Activated CD4-positive, alpha-beta memory T cell treated with anti-CD3 and anti-CD28 coated beads for 36 hours (primary cell): ENCODE measurements around the gene SLC25A17. TPM values are rescaled to one million over a fixed set of nuclear protein-coding genes. Genes with fewer than 3 reads are reported as not detected.
A peak's percentile ranks its signal among the peaks of the same experiment; 100 is the strongest.
"Not testable (repeated sequence)": the region's sequence is repeated elsewhere in the genome, so short reads cannot be mapped to it uniquely, and the experiment has no call there.

ENCODE experiments used
- CTCF ChIA-PET: fragments of 350-600 bp; sonication (Branson Sonifier 250); formaldehyde crosslinking; loops from one replicate; lab custom pipeline; 2021; ENCODE audit warnings: antibody characterized with exemption, inconsistent platforms; lab: Charles Lee
- POLR2A ChIA-PET: fragments of 350-600 bp; sonication (Branson Sonifier 250); formaldehyde crosslinking; loops from one replicate; lab custom pipeline; 2021; ENCODE audit warnings: antibody characterized with exemption; lab: Charles Lee
- DNase-seq: peaks from one replicate; pipeline ENCODE4 v3.0.0-alpha.2; 2020
- H3K27ac Mint-ChIP-seq: one replicate; pipeline ENCODE4 v1.8.0; 2021; ENCODE audit warnings: mixed read lengths
- H3K27me3 Mint-ChIP-seq: one replicate; pipeline ENCODE4 v1.8.0; 2021; ENCODE audit warnings: mixed read lengths
- H3K36me3 Mint-ChIP-seq: one replicate; pipeline ENCODE4 v1.8.0; 2021; ENCODE audit warnings: mixed read lengths
- H3K4me1 Mint-ChIP-seq: one replicate; pipeline ENCODE4 v1.8.0; 2021; ENCODE audit warnings: low read depth, mixed read lengths
- H3K4me3 Mint-ChIP-seq: one replicate; pipeline ENCODE4 v1.8.0; 2021; ENCODE audit warnings: mild to moderate bottlenecking, mixed read lengths
- H3K9me3 Mint-ChIP-seq: one replicate; pipeline ENCODE4 v1.8.0; 2021; ENCODE audit warnings: mixed read lengths
- intact Hi-C: fragments of 100-400 bp; cut with micrococcal nuclease; formaldehyde crosslinking; loops from one replicate; pipeline ENCODE4 v1.15.1; 2023
- microRNA-seq: library from miRNA; unstranded; fragments of <30 nt; microRNA quantifications from one replicate; pipeline ENCODE4 v1.2.0, GENCODE V29; 2022; ENCODE audit warnings: borderline number of aligned reads, borderline microRNAs expressed, borderline replicate concordance
- total RNA-seq, 2 experiments: library from RNA; stranded (reverse); gene quantifications; one replicate each; pipeline ENCODE4 v1.2.3, GENCODE V29; 2021

SLC25A17 gene
- total RNA-seq, 2 experiments from 2014 or later = 29.3 to 30.8 TPM

DNA sequence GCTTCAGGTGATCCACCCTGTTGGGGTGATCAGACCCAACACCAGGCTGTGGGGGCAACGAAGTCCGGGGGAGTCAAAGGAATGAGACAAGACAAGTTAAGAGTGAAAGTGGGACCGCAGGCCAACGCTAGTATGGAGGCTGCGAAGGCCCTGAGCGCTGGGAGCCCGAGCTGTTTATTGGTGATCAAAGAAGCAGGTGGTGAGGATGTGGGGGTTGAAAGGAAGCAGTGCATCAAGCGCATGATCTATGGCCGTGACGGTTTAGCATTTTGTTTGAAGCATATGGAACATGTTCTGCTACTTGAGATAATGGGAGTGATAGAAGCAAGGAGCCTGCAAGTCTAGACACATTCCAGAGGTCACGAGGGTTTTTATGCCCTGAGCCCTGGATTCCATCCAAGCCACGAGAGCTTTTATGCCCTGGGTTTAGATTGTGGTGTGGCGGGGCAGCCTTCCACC is 90.4 kb downstream of the SLC25A17 start:
- H3K27me3 Mint-ChIP-seq = no peaks in the 10 kb centered on the region
- CTCF ChIA-PET = interaction anchor here (1.0 to 1.2 kb wide), 2 partner anchors 17 to 46 kb away, joined by 4 to 7 read pairs; no protein-coding TSS in a partner anchor
- no peaks in the 10 kb centered on the region for H3K36me3 Mint-ChIP-seq
- POLR2A ChIA-PET = interaction anchor here (1.0 kb wide), 1 partner anchor 18 kb away, joined by 3 read pairs; no protein-coding TSS in a partner anchor
- peaks cover 43% of the 10 kb centered on the region for H3K4me1 Mint-ChIP-seq
- H3K4me3 Mint-ChIP-seq = peak overlapping the region; percentile 49
- peak; percentile 79 for DNase-seq
- H3K9me3 Mint-ChIP-seq = no peaks in the 10 kb centered on the region
- intact Hi-C loops = loop anchor here (1.0 kb wide), 1 partner anchor 45 kb away; no protein-coding TSS in a partner anchor
- peak overlapping the region; percentile 77 for H3K27ac Mint-ChIP-seq

DNA sequence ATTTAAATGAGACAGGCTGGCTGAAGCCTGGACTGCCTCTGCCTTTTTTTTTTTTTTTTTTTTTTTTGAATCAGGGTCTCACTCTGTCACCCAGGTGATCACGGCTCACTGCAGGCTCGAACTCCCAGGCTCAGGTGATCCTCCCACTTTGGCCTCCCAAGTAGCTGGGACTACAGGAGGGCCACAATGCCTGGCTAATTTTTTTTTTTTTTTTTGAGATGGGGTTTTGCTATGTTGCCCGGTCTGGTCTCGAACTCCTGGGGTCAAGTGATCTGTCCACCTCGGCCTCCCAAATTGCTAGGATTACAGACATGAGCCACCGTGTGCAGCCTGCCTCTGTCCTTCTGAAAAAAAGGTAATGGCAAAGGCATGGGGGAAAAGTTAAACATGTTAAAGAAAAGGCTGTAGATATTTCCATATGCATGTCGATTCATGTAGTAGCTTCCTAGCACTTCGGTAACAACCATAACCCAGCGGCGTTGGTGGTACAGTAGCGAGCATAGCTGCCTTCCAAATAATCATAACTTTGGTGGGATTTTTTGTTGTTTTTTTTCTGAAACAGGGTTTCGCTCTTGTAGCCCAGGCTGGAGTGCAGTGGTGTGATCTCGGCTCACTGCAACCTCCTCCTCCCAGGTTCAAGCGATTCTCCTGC is 91.1 kb downstream of the SLC25A17 start:
- H3K4me1 Mint-ChIP-seq = peaks cover 43% of the 10 kb centered on the region
- no peaks in the 10 kb centered on the region for H3K9me3 Mint-ChIP-seq
- peak overlapping the region; percentile 49 for H3K4me3 Mint-ChIP-seq
- H3K27ac Mint-ChIP-seq = peak overlapping the region; percentile 77
- H3K36me3 Mint-ChIP-seq = no peaks in the 10 kb centered on the region
- ChIA-PET CTCF (interaction anchor here (0.7 to 1.2 kb wide), 3 partner anchors 17 to 111 kb away, joined by 4 to 7 read pairs (median 4); no protein-coding TSS in a partner anchor), POLR2A (interaction anchor here (1.0 kb wide), 1 partner anchor 17 kb away, joined by 3 read pairs; no protein-coding TSS in a partner anchor)
- no peaks in the 10 kb centered on the region for H3K27me3 Mint-ChIP-seq
- intact Hi-C loops = loop anchor here (1.0 kb wide), 2 partner anchors 17 to 45 kb away; no protein-coding TSS in a partner anchor
- no peak for DNase-seq

DNA sequence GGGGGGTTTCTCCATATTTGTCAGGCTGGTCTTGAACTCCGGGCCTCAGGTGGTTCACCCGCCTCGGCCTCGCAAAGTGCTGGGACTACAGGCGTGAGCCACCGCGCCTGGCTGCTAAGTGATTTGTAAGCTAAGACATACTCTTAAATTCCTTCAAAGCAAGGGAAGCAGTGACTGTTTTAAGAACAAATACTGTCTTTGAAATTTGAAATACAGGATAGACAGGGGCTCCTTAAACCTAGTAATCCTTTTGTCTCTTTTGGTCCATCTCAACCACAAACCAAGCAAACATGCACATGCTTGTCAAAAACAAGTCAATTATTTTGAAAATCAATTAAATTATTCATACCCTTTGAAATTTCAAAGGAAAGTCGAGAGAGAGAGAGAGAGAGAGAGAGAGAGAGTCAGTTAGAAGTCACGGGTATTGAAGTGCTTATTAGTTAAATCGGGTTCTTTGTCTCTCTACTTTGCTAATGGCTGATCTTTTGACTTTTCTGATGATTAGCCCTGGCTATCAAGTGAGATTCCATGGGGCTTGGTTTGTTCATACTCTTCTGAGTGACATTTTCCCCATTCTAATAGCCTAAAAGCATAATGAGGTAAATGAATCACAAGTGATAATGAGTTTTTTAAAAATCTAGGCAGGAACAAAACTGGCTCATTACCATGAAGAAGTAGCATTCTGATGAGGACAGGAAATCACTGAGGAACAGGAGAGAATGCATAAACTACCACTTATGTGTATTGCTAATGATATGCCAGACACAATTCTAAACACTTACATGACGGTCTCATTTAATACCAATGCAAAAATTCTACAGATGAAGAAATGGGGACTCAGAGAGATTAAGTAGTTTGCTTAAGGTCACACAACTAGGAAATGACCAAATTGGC is 91.8 kb downstream of the SLC25A17 start:
- intact Hi-C loops = loop anchor here (1.0 kb wide), 1 partner anchor 16 kb away; no protein-coding TSS in a partner anchor
- DNase-seq = no peak

DNA sequence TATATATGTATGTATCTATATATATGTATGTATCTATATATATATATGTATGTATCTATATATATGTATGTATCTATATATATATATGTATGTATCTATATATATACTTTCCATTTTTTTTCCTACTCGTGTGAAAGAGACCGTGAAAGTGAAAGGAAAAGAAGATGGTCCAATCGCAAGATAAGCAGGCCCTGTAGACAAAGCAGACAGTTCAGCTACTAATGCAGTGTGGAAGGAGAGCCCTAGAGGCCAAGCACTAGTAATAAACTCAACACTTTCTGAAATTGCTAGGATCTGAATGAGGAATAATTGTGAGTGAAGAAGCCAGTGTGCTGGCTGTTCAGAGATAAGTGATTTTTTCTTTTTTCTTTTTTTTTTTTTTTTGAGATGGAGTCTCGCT is 92.6 kb downstream of the SLC25A17 start:
- H3K36me3 Mint-ChIP-seq = no peaks in the 10 kb centered on the region
- ChIA-PET CTCF (interaction anchor here (0.8 kb wide), 1 partner anchor 43 kb away, joined by 3 read pairs; no protein-coding TSS in a partner anchor), POLR2A (interaction anchor here (0.9 to 1.6 kb wide), 2 partner anchors 12 to 15 kb away, joined by 4 read pairs; no protein-coding TSS in a partner anchor)
- peaks cover 31% of the 10 kb centered on the region for H3K4me1 Mint-ChIP-seq
- peak overlapping the region; percentile 54 for H3K4me3 Mint-ChIP-seq
- no peaks in the 10 kb centered on the region for H3K27me3 Mint-ChIP-seq
- no peak for DNase-seq
- intact Hi-C loops = no loop called here
- H3K27ac Mint-ChIP-seq = peak overlapping the region; percentile 76
- no peaks in the 10 kb centered on the region for H3K9me3 Mint-ChIP-seq

More for the DNA sequence above, 91.8 kb downstream of the SLC25A17 start:
- peak overlapping the region; percentile 32 for H3K4me3 Mint-ChIP-seq
- peak overlapping the region; percentile 76 for H3K27ac Mint-ChIP-seq
- no peaks in the 10 kb centered on the region for H3K9me3 Mint-ChIP-seq
- ChIA-PET CTCF (interaction anchor here (0.7 to 0.8 kb wide), 2 partner anchors 44 to 110 kb away, joined by 3 to 4 read pairs; no protein-coding TSS in a partner anchor), POLR2A (interaction anchor here (0.9 to 1.6 kb wide), 2 partner anchors 13 to 16 kb away, joined by 4 read pairs; no protein-coding TSS in a partner anchor)
- no peaks in the 10 kb centered on the region for H3K27me3 Mint-ChIP-seq
- H3K4me1 Mint-ChIP-seq = peaks cover 37% of the 10 kb centered on the region
- no peaks in the 10 kb centered on the region for H3K36me3 Mint-ChIP-seq

DNA sequence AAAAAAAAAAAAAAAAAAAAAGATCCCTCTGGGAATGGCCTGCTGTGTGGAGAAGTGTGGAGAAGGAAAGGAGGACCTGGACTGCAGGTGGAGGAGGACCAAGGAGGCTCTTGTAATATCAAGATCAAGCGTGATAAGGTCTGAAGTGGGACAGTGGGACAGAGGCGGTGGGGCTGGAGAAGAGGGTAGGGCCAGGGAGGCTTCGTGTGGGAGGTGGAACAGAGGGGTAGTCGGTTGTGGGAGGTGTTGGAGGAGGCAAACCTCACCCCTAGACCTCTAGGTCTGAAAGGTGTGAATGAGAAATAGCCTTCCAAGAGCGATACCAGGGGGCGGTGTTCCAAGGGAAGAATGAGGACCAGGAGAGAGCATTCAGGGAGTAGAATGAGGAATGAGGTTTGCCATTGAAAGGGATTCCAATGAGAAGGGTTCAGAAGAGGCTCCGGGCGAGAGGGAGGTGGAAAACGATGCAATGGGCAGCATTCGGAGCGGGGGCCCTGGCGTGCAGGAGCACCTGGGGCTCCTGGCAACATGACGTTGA is 95.7 kb downstream of the SLC25A17 start:
- H3K27ac Mint-ChIP-seq = peak overlapping the region; percentile 2

DNA sequence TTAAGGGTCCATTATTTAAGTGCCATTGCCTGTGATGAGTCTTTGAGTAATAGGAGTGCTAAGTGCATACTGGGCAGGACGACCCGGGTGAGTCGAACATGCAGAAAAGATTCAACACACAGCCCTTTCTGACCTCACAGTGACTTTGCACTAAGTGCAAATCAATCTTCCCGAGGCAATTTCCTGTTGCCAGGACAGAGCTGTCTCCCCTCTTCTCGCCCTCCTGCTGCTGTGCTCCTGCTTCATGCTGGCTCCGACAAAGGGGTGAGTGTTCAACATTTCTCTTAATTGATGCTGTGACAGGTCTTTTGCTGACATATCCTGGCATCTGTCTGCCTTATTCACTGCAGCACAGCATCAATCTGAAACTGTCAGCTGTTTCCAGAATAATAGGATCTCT is 97.9 kb downstream of the SLC25A17 start:
- DNase-seq = no peak
- H3K27ac Mint-ChIP-seq = no peak overlapping the region
- H3K27me3 Mint-ChIP-seq = no peaks in the 10 kb centered on the region
- H3K4me3 Mint-ChIP-seq = no peak overlapping the region
- CTCF ChIA-PET = no interaction called here
- H3K36me3 Mint-ChIP-seq = no peaks in the 10 kb centered on the region
- H3K9me3 Mint-ChIP-seq = no peaks in the 10 kb centered on the region
- intact Hi-C loops = no loop called here
- H3K4me1 Mint-ChIP-seq = no peaks in the 10 kb centered on the region
- POLR2A ChIA-PET = interaction anchor here (1.1 kb wide), 1 partner anchor 15 kb away, joined by 4 read pairs; no protein-coding TSS in a partner anchor

More for the DNA sequence above, 95.7 kb downstream of the SLC25A17 start:
- peaks cover 16% of the 10 kb centered on the region for H3K4me1 Mint-ChIP-seq
- no peak overlapping the region for H3K4me3 Mint-ChIP-seq
- DNase-seq = no peak
- no peaks in the 10 kb centered on the region for H3K27me3 Mint-ChIP-seq
- no peaks in the 10 kb centered on the region for H3K36me3 Mint-ChIP-seq
- ChIA-PET POLR2A (no interaction called here), CTCF (interaction anchor here (1.4 kb wide), 1 partner anchor 40 kb away, joined by 5 read pairs; no protein-coding TSS in a partner anchor)
- H3K9me3 Mint-ChIP-seq = no peaks in the 10 kb centered on the region
- intact Hi-C loops = no loop called here

DNA sequence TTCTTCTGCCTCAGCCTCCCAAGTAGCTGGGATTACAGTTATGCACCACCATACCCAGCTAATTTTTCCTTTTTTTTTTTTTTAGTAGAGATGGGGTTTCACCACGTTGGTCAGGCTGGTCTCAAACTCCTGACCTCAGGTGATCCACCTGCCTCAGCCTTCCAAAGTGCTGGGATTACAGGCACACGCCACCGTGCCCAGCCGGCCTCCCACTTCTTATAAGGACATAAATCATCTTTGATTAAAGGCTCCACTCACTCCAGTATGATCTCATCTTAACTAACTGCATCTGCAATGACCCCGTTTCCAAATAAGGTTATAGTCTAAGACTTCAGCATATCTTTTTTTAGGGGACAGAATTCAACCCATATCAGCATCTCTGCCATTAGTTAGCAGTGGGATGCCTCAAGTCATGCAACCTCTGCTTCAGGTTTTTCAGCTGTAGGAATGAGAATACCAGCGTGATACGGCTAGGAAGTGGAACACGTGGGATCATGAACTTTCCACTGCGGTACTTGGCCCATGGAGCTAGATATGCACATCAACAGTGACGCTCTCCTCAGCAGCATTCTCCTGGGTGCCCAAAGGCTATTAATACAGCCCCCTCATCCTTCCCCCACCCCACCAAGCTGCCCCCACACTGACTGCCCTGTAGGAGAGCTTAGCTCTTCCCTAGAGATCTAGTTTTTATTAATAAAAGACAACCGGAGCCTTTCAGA is 98.4 kb downstream of the SLC25A17 start:
- DNase-seq = no peak
- ChIA-PET CTCF (no interaction called here), POLR2A (interaction anchor here (1.1 kb wide), 1 partner anchor 15 kb away, joined by 4 read pairs; no protein-coding TSS in a partner anchor)
- H3K27ac Mint-ChIP-seq = no peak overlapping the region
- intact Hi-C loops = no loop called here
- no peaks in the 10 kb centered on the region for H3K4me1 Mint-ChIP-seq
- H3K9me3 Mint-ChIP-seq = no peaks in the 10 kb centered on the region
- no peak overlapping the region for H3K4me3 Mint-ChIP-seq
- H3K27me3 Mint-ChIP-seq = no peaks in the 10 kb centered on the region
- H3K36me3 Mint-ChIP-seq = no peaks in the 10 kb centered on the region

DNA sequence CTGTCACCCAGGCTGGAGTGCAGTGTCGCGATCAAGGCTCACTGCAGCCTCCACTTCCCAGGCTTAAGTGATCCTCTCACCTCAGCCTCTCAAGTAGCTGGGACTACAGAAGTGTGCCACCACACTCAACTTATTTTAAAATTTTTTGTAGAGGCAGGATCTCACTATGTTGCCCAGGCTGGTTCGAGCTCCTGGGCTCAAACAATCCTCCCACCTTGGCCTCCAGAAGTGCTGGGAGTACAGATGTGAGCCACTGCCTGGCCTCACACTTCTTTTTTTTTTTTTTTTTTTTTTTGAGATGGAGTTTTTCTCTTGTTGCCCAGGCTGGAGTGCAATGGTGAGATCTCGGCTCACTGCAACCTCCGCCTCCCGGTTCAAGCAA is 99.0 kb downstream of the SLC25A17 start:
- H3K27ac Mint-ChIP-seq, DNase-seq, H3K36me3 Mint-ChIP-seq, H3K9me3 Mint-ChIP-seq, H3K4me3 Mint-ChIP-seq, H3K4me1 Mint-ChIP-seq, H3K27me3 Mint-ChIP-seq, intact Hi-C loops: not testable (repeated sequence)
- POLR2A ChIA-PET = interaction anchor here (1.1 kb wide), 1 partner anchor 16 kb away, joined by 4 read pairs; no protein-coding TSS in a partner anchor
- CTCF ChIA-PET = interaction anchor here (1.0 kb wide), 1 partner anchor 37 kb away, joined by 3 read pairs; no protein-coding TSS in a partner anchor

Small RNA genes lying within 50 kb of the gene (microRNA-seq; reads per million reads assigned to microRNA genes)
- 3.5 reads per million for gene MIR4766

Other genes with a start within 250 kb of the SLC25A17 start
- 10 to 100 TPM; 44.1 to 45.5 TPM for gene MRTFA, start 182.6 kb downstream of the SLC25A17 start, total RNA-seq
- not detected for gene MCHR1, start 139.9 kb downstream of the SLC25A17 start, total RNA-seq
- gene ST13, start 37.3 kb upstream of the SLC25A17 start, total RNA-seq = 100 to 1,000 TPM; 240 to 263 TPM
- gene XPNPEP3, start 37.8 kb upstream of the SLC25A17 start, total RNA-seq = 10 to 100 TPM; 19.4 to 20.1 TPM
- gene DNAJB7, start 42.8 kb upstream of the SLC25A17 start, total RNA-seq = not detected
- 10 to 100 TPM; 96.9 to 99.4 TPM for gene RBX1, start 132.0 kb upstream of the SLC25A17 start, total RNA-seq